Measurements from ENCODE around the gene CIB1. TPM values are rescaled to one million over a fixed set of nuclear protein-coding genes. Genes with fewer than 3 reads are reported as not detected.

Gene CIB1
- total and polyA plus RNA-seq, 2 of the 8 experiments (the other 6 are each of a cell fraction or from before 2014, with no cell fraction given): 26.0 to 63.5 TPM

DNA sequence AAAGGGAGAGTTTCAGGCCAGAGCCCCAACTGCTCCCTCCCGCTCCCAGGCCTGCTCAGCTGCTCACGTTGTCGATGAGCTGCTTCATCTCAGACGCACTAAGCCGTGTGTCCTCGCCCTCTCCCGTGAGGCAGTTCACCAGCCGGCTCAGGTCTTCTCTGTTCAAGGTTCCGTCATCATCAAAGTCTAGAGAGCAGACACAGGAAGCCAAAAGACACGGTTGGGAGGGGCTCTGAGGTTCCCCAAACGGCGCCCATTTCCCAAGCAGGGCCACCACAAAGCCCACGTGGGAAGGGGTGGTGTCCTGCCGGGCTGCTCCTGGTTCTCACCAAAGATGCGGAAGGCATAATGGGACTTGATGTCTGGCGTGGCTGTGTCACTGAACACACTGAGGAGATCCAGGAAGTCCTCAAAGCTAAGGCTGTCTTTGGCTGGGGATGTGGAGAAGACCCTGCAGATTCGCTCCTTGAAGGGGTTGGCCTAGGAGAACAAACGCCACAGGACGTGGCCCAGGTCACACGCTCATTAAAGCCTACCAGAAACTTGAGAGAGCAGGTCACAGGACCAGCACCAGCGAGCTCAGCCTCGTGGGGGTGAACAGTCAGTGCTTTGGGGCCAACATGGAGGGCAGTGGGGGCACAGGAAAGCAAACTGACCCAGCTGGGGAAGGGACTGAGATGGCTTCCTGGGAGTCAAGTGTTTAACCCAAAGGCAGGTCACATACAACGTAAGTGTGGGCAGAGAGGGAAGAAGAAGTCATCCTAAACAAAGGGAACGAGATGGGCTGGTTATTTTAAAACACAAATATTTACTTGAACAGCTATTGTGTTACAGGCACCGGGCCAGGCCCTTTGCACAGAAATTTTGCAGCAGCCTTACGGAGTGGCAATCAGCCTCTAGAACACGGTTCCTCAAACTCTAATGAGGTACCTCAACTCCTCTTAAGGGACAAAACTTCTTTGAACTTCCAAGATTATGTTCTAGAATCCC, 2.4 kb downstream of the CIB1 start:
- 87% methylated on average over 27 of the region's 27 CpGs; no CpG with 5 or more reads in 1 of the 2 experiments for WGBS, 2 experiments (ENCODE audit: extremely low coverage in 1 of 2, insufficient coverage in 1 of 2, insufficient read length in 1 of 2, insufficient replicate concordance in 2 of 2, low coverage in 1 of 2, low lambda C conversion rate in 2 of 2, missing lambda C conversion rate in 1 of 2)
- POLR2A ChIA-PET (ENCODE audit: partially characterized antibody): interaction anchor here (0.9 to 2.9 kb wide), 3 partner anchors 11 to 131 kb away, joined by 3 to 10 read pairs (median 5); partner anchors contain the start of gene SEMA4B
- H3K23ac ChIP-seq (ENCODE audit: insufficient read length): no peak overlapping the region

More for the DNA sequence above, 2.4 kb downstream of the CIB1 start:
- Histone ChIP-seq H3K18ac (ENCODE audit: extremely low read depth, low read length) (no peak overlapping the region), H2BK120ac (replicated peaks; ENCODE audit: low read depth, low read length) (no peak overlapping the region), H4K5ac (ENCODE audit: insufficient read length, low read depth, low read length) (no peak overlapping the region), H3K27ac (ENCODE audit: low read depth, low read length) (no peak overlapping the region), H2BK12ac (ENCODE audit: low read depth, low read length) (no peak overlapping the region), H2BK20ac (ENCODE audit: low read length) (no peak overlapping the region), H3K27me3 (replicated peaks in 1 of 4; ENCODE audit: control insufficient read depth in 3 of 4, extremely low read depth in 1 of 4, insufficient read depth in 3 of 4, low read length in 3 of 4) (no peaks in the 10 kb centered on the region), H4K8ac (ENCODE audit: extremely low read depth, insufficient read depth, low read length) (no peak overlapping the region), H3K9ac (replicated peaks in 1 of 4; ENCODE audit: extremely low read depth in 1 of 4, low read depth in 3 of 4, low read length in 3 of 4) (no peak overlapping the region), H3K36me3 (ENCODE audit: control insufficient read depth in 2 of 4, insufficient read depth in 4 of 4, low read length in 3 of 4) (peaks cover 3 to 24% (median 13%) of the 10 kb centered on the region in 4 experiments; a peak in 6 of 8 replicates), H2AK5ac (ENCODE audit: low read depth, low read length) (no peak overlapping the region), H3K14ac (ENCODE audit: insufficient read length) (no peak overlapping the region), H2AFZ (ENCODE audit: low read length) (no peak overlapping the region), H2BK5ac (ENCODE audit: low read depth, low read length) (no peak overlapping the region), H4K20me1 (replicated peaks in 1 of 2; ENCODE audit: control insufficient read depth in 1 of 2, insufficient read depth in 2 of 2, low read length in 2 of 2) (peaks cover 0 to 6% of the 10 kb centered on the region in 2 experiments), H4K91ac (replicated peaks; ENCODE audit: insufficient read length, low read length) (no peak overlapping the region), H3K79me1 (ENCODE audit: low read depth, low read length) (peaks cover 6% of the 10 kb centered on the region), H3K9me3 (ENCODE audit: insufficient read depth in 2 of 2, low read depth in 1 of 2, low read length in 1 of 2) (no peaks in the 10 kb centered on the region), H3K4ac (replicated peaks; ENCODE audit: insufficient read length, low read depth, low read length) (no peak overlapping the region), H2BK15ac (ENCODE audit: low read length) (no peak overlapping the region), H3K23me2 (ENCODE audit: low read depth, low read length) (peaks cover 5% of the 10 kb centered on the region), H3K79me2 (ENCODE audit: control insufficient read depth in 1 of 2, insufficient read depth in 2 of 2, low read length in 2 of 2) (no peaks in the 10 kb centered on the region), H3K56ac (replicated peaks; ENCODE audit: insufficient read length, low read depth, low read length) (no peak overlapping the region), H3K4me2 (ENCODE audit: insufficient read depth in 1 of 2, low read depth in 2 of 2, low read length in 2 of 2) (no peak overlapping the region), H3K4me3 (ENCODE audit: extremely low read depth in 1 of 4, insufficient read depth in 2 of 4, low read depth in 3 of 4, low read length in 4 of 4) (no peak overlapping the region), H3K4me1 (replicated peaks in 1 of 4; ENCODE audit: control insufficient read depth in 3 of 4, insufficient read depth in 4 of 4, low read length in 3 of 4) (peaks cover 0 to 6% (median under 1%) of the 10 kb centered on the region in 4 experiments; a peak in 4 of 7 replicates)
- TF ChIP-seq JUN (IDR thresholded peaks at IDR 0.05; ENCODE audit: low read depth, low read length): no peak
- TF ChIP-seq SRF (IDR thresholded peaks at IDR 0.05; ENCODE audit: low read depth, low read length): no peak
- no peak for TF ChIP-seq TEAD4 (IDR thresholded peaks at IDR 0.05; ENCODE audit: low read depth, low read length)
- no peak for TF ChIP-seq RAD21 (IDR thresholded peaks at IDR 0.05 in 1 of 2, conservative IDR thresholded peaks at IDR 0.05 in 1 of 2; ENCODE audit: low read depth in 2 of 2, low read length in 2 of 2)
- TF ChIP-seq SP2 (IDR thresholded peaks at IDR 0.05; ENCODE audit: low read length): no peak
- TF ChIP-seq CREB1 (IDR thresholded peaks at IDR 0.05): no peak
- no peak for TF ChIP-seq HDAC6 (IDR thresholded peaks at IDR 0.05; ENCODE audit: low read depth, low read length)
- TF ChIP-seq JUND (IDR thresholded peaks at IDR 0.05; ENCODE audit: low read length): no peak
- TF ChIP-seq TCF12 (IDR thresholded peaks at IDR 0.05; ENCODE audit: low read depth, low read length): no peak
- TF ChIP-seq ATF3 (IDR thresholded peaks at IDR 0.05; ENCODE audit: insufficient read depth, low read depth, low read length): no peak
- no peak for TF ChIP-seq SIRT6 (IDR thresholded peaks at IDR 0.05; ENCODE audit: low read length)
- TF ChIP-seq NRF1 (IDR thresholded peaks at IDR 0.05; ENCODE audit: low read depth, low read length): no peak
- CTCF ChIA-PET (ENCODE audit: partially characterized antibody): interaction anchor here (0.7 to 4.6 kb wide), 10 partner anchors 10 to 256 kb away, joined by 3 to 47 read pairs (median 8); partner anchors contain the start of gene TTLL13
- DNase-seq (ENCODE audit: low read depth in 1 of 2, low spot score in 2 of 2) (no peak), FAIRE-seq (no peak)
